HG03520 (cell line): ENCODE results near the gene CD79B.
"Not testable (repeated sequence)": the region's sequence is repeated elsewhere in the genome, so short reads cannot be mapped to it uniquely, and the experiment has no call there.

Experiments used
- ATAC-seq: cut with Tn5 transposase; IDR thresholded peaks from one replicate; pipeline ENCODE4 v1.9.1; 2021; ENCODE audit warnings: mild to moderate bottlenecking, moderate library complexity; ENCODE audit not compliant: unreplicated experiment

Gene CD79B

DNA sequence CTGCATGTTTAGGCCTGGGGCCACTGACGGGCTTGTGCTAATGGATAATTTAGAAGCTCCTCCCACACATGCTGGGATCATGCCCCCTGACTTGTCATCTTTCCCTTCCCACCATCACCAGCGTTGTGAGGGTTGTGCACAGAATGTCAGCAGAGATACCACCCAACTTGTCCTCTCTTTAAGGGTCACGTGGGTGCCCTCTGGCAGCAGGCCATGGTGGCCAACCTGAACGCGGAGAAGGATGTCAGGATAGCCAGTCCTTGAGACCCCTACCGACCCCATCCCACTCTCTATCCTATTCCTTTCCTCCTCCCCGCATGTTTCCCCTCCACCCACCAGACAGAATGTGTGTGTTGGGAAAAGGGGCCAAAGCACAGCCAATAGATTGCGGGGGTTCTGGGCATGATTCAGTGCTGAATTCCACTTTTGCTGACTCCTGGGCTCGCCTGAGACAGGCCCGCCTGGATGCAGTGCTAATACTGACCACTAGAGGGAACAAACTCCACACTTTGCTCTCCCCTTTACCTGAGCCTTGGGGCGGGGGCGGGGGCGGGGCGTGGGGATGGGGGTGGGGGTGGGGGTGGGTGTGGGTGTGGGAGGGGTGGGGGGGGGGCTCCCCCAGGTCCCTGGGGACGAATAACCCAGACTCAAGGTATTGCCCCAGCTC is 50.1 kb downstream of the CD79B start, which contains the start of gene GH2:
Gene GH2 (minus strand): TSS at position 10 of the 667 bp plus-strand sequence. CDS start 143 bp downstream, outside the sequence.
- ATAC-seq, result no peak

DNA sequence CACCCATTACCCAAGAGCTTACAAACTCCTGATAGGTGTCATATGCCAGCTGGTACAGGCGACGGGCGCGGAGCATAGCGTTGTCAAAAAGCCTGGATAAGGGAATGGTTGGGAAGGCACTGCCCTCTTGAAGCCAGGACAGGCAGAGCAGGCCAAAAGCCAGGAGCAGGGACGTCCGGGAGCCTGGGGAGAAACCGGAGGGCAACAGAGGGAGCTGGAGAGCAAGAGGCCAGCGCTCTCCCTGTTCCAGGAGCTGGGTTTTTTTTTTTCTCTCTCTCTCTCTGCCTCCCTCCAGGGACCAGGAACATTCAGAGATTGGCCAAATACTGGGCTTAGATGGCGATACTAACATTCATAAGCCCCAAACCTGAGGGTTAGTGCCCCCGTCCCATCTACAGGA is 50.8 kb downstream of the CD79B start:
- not testable (repeated sequence) for ATAC-seq

DNA sequence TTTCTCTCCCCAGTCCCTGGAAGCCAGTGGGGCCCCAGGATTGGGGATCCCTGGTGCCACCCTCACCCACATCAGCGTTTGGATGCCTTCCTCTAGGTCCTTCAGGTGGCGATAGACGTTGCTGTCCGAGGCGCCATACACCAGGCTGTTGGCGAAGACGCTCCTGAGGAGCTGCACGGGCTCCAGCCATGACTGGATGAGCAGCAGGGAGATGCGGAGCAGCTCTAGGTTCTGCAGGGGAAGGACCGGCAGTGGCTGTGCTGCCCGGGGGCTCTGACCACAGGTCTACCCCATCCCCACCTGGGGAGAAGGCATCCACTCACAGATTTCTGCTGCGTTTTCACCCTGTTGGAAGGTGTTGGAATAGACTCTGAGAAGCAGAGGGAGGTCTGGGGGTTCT is 51.4 kb downstream of the CD79B start:
- no peak for ATAC-seq
